GM21447 (cell line): ENCODE data around the gene MRTFB.
"Not testable (repeated sequence)": the region's sequence is repeated elsewhere in the genome, so short reads cannot be mapped to it uniquely, and the experiment has no call there.

Source experiments
- ATAC-seq: cut with Tn5 transposase; IDR thresholded peaks from one replicate; pipeline ENCODE4 v1.9.1; 2021; ENCODE audit not compliant: unreplicated experiment

The MRTFB gene

DNA sequence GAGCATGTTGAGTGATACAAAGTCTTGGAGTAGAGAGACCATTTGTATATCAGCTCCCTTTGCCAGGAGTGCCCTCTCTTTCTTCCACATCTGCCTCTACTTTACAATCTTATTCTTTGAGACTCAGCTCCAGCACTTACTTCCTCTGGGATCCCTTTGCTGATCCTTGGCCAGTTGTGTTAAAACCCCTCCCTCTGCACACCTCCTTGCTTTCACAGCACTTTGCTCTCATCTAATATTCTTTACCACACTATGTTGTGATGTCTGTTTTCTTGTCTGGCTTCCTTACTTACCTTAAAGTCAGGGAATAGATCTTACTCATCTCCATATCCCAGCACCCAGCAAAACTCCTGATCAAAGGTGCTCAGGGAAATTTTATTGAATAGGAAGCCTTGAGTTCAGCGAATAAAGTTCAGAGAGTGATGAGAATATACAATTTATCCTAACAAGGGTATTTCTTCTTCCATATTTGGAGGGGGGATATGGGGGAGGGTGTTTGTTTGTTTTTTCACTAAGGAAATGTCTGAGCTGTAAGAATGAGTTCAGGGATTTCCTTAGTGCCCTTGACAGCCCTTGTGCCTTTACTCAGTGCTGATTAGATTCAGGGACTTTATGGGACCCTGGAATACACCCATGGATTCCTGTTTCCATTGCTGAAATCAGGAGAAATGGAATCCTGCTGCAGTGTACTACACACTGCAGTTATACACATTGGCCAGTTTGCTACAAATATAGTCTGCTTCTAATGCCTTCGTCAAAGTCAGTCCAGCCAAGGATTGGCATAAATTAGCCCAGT, 32.0 kb downstream of the MRTFB start:
- no peak for ATAC-seq

DNA sequence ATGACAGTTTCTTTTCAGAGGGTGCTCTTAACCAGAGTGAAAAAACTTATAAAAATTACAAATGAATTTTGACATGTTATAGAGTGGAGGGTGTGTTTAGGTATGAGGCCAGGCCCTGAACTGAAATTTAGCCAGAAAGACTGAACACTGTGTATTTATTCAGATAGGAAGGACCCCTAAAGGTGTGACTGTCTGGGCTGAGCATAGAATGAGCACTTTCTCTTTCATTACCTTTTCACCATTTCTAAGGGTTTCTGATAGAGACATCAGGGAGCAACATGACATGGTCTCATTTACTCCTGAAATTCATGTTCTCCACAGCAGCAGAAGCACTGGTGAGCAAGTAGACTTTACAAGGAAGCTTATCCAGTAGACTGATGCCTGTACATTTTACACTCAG, 32.9 kb downstream of the MRTFB start:
- no peak for ATAC-seq

DNA sequence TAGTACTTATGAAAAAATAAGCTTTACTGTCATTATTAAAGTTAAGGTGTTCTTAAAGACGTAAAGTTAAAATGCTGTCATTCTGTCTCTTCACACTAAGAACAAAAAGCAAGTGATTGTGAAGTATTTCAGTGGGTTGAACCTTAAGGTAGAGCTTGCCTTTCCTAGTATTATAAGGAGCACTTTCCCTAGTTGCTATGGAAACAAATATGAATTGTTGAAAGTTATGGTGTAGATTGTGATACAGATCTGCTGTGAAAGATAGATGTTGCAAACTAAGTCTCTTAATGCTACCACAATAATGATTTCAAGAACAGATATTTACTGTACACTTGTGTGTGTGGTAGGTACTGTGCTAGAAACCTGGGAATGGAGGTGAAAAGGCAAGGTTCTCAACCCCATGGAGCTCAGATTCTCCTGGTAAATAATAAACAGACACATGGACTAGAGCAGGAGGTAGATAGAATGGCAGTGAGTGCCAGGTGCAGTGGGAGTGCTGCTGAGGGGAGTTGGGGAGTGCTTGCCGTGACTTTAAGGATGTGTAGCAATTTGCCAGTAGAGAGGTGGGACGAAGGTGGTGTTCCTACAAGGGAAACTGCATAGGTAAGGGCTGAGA, 34.7 kb downstream of the MRTFB start:
- no peak for ATAC-seq

DNA sequence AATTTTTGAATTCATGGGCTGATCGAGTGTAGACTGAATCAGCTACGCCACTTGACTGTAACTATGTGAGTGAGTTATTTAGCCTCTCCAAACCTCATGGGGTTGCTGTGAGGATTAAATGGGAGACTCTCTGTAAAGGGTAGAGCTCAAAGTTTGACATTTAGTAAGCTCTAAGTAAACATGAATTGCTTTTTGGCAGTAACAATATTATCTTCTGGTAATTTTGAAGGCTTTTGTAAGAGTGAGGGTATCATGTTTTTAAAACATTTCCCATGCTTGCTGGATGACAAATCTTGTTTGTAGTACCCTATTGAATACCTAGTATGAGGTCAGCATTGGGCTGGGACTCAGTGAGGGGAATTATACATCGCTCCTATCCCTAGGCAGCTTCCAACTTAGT, 35.3 kb downstream of the MRTFB start:
- no peak for ATAC-seq

DNA sequence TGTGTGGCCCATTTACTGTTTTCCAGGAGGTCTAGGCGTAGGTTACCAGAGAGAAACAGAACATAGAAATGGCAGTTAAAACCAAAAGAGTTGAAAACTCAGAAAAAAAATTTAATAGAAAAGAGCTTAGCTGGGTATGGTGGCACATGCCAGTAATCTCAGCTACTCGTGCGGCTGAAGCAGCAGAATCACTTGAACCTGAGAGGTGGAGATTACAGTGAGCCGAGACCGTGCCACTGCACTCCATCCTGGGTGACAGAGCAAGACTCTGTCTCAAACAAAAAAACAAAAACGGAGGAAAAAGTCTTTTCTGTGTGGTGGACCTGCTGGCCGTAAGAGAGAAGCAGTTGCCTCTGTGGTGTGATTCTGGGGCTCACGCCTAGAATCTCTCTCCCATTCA, 35.8 kb downstream of the MRTFB start:
- no peak for ATAC-seq

DNA sequence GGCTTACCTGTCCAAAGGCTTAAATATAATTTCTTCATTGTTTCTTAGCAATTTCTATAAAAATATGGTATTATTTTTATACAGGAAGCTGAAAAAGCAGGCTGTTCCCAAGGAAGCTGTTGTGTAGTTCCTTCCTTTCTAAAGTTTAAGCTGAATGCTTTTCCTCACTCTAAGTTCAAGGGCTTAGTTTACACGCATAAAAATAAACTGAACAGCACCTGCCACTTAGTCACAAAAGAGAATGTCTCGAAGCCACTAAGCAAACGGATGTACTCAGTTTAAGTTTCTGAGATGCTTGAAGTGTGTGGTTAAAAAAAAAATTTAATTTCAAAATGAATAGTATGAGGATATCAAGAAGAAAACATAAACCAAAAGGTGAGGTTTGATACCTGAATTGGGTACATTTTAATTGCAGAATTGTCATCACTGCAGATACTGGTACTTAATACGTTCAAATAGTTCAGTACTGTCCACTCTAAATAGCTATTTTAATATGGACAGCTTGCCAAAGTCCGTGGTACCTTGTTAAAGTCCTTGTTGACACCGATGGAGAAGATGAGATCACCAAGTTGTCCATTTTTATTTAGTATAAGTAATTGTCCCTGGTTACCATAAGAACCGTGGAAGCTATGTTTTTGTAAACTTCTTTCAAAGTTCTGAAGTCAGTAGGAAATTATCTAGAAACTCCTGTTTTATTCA, 38.1 kb downstream of the MRTFB start:
- ATAC-seq, result no peak

DNA sequence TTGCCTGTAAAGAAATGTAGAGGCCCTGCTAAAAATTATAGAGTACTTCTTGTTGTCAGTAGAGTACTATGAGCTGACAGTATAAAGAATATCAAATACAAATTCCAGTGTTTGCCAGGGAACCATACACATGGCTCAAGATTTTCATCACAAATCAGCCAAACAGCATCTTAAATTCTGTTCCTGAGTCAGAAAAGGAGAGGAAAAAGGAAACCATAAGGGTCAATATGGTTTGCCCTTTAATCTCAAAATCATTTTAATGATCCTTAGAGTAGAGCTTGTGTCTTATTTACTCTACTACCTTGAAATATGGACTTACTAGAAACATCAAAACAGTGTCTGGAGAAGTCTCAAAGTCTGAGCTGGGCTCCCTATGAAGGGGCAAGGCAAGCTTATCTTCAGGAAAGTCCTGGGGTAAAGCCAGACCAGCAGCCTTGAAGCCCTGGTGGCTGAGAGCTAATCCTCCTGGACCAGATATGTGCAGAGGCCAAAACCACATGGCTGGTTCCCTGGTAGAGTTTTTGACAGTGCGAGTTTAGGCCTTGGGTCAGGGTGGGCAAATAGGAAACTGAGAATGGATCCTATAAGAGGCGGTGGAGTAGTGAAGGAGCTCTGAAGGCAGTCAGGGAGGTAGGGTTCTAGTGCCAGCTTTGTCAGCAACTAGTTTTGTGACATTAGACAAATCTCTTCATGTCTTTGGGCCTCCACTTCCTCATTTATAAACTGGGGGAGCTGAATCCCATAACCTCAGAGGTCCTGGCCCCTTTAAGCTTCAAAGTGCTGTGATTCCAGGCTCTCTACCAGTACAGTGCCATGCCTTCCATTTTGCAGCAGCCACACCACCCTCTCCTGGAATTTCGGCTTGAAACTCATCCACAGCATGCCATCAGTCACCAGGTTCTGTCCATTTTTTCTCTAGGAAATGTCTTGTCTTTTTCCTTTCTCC, 38.9 kb downstream of the MRTFB start:
- no peak for ATAC-seq

DNA sequence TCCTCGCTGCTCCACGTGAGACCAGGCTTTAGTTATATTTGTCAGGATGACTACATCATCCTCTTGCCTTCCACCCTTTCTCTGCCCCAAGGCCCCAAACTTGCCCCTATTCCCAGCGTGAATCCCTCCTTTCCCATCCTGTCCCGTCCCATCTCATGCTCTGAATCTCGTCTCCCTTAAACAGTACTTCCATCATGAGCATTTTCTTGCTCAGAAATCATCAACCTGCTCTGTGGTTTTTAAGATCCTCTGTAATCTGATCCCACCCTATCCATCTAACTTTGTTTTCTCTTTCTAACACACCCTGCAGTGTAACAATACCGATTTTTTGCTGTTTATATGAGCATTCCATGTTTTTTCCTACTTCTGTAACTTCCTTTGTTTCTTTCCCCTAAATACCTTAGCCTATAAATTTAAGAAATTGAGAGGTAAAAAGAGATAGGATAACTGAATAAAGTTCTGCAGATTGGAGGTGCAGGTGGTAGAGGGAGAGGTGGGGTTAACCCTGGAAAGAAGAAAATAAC, 39.7 kb downstream of the MRTFB start:
- no peak for ATAC-seq

DNA sequence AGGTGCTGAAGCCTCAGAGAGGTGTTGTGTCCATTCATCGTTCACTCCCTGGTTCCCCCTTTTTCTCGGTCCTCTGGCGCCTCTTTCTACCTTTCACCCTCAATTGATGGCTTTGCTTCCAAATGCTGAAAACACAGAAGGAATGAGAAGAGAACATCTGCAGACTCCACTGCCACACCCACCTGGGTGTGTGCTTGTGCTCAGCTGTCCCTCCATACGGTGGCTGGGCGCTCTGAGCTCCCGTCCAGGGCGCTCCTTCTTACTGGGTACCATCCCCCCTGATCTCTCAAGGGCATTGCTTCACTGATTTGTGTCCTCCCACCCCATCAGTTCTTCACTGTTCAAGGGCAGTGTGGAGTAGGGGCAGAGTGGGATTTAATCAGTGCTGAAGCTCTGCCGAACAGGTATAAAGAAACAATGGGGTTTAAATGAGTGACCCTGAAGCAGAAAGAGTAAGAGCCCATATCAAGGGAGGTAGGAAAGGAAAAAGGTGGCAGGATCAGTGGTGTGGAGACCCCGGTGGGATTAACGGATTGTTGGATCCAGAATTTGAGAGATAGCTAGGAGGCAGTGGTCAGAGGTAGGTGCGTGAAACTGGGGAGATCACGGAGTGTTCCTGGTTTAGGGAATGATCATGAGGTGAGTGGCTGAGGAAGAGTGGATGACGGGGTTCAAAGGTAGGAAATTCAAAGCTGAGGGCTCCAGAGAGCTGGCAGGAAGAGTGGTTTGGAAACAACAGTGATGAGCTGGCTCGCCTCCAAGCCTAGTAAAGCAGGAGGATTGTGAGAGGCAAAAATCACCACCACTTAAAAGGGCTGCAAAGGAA, 40.8 kb downstream of the MRTFB start:
- ATAC-seq, result no peak

DNA sequence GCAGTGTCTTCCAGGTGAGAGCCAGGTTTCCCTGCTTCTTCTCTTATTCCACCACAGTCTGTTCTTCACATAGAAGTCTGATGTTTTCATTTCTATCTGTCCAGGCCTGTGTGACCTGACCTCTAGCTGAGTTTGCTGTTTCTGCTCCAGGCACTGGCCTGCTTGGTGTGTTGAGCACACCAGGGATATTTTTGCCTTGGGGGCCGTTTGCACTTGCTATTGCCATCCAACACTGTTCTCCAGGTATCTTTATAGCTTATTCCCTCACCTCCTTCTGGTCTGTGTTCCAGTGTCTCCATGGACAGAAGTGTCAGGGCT, 41.4 kb downstream of the MRTFB start:
- ATAC-seq, result no peak

DNA sequence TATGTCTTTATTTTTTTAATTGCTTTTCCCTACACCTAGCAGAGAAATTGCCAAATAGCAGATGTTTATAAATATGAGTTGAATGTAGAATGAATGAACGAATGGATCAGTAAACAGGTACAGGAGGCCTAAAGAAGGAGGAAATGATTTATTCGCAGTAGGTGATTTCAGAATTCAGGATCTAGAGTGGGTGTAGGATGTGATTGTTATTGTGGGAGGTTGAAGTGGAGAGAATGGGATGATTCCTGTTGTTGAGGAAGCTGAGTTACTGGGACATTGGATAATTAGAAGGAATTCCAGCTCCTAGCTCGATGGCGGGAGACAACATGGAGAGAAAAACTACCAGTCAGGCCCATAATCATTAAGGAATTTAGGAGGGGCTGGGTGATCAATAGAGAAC, 42.2 kb downstream of the MRTFB start:
- ATAC-seq, result no peak

DNA sequence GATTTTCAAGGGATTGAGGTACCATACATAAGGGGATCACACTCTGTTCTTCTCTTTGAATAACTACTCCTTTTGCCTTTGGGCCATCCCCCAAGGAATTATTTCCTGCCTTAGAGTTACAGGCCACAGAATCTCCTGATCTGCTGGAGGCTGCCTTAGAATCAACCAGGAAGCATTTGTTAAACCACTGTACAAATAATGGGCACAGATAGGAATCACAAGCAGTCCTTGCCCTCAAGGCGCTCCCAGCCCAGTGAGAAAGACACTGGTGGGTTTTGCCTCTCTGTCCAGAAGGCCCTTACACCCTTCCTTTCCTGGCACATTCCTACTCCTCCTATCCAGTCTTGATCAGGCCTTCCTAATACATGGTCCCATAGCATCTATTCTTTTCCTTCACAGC, 45.9 kb downstream of the MRTFB start:
- no peak for ATAC-seq

DNA sequence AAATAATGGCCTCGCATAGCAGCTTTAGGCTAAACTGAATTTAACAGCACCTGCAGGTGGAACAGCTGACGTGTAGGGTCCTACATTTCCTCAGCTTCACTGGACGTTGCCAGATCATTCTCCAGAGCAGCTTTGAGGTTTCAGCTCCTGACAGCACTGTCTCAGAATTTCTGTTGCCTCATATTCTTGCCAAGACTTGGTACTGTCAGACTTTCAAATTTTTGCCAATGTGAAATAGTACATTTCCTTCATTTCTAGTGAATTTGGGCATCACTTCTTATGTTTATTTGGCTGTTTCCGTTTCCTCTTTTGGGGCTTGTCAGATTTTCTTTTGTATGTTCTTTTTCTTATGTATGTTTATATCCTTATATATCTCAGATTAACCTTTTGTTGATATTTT, 48.7 kb downstream of the MRTFB start:
- no peak for ATAC-seq

DNA sequence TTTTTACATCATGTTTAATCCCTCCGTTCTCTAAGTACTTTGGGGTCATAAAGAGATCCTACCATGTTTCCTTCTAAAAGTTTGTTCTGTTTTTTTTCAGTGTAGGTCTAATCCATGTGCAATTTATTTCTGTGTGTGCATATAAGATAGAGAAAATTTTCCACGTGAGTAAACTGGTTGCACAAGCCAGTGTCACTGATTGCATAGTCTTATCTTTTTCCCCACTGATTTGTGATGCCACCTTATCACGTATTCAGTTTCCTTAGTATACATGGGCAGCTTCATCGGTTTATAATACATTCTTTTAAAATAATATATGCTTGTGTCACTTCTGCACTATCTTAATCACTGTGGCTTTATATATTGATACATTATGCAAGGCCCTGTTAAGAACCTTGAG, 49.2 kb downstream of the MRTFB start:
- no peak for ATAC-seq

DNA sequence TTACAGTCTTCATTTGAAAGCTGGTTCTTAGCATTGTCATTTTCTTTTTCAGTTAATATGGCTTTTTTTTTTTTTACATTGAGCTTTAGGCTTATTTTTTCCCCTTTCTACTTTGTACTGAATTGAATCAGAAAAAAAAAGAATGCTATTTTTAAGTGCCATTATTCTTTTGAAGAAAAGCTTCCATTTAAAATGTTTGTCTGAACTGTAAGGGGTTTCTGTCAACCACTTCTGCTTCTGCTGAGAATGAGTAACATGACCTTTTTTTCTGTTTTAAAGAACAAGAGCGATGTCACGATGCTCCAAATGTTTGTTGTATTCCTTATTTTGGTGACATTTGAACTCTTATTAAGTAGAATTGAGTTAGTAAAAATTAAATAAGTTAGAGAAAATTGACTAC, 50.0 kb downstream of the MRTFB start:
- no peak for ATAC-seq

DNA sequence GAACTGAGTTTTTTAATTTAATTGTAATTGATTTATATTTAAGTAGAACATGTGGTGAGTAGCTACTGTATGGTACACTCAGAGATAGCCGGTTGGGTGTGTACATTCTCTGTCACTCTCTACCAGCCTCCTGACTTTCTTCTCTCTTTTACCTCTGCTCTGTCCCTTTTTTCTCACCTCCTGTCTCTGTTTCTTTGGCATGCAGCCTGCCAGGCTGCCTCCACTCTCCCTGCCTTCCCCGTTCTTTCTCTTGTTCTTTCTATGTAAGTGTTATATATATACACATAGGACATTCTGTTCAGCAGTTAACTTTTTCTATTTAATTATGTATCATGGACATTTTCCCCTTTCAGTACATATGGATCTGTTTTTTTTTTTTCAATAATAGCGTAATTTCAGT, 50.8 kb downstream of the MRTFB start:
- ATAC-seq, result no peak

DNA sequence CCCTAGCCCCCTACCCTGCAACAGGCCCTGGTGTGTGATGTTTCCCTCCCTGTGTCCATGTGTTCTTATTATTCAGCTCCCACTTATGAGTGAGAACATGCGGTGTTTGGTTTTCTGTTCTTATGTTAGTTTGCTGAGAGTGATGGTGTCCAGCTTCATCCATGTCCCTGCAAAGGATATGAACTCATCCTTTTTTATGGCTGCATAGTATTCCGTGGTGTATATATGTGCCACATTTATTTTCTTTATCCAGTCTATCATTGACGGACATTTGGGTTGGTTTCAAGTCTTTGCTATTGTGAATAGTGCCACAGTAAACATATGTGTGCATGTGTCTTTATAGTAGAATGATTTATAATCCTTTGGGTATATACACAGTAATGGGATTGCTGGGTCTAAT, 51.3 kb downstream of the MRTFB start:
- ATAC-seq, result not testable (repeated sequence)

DNA sequence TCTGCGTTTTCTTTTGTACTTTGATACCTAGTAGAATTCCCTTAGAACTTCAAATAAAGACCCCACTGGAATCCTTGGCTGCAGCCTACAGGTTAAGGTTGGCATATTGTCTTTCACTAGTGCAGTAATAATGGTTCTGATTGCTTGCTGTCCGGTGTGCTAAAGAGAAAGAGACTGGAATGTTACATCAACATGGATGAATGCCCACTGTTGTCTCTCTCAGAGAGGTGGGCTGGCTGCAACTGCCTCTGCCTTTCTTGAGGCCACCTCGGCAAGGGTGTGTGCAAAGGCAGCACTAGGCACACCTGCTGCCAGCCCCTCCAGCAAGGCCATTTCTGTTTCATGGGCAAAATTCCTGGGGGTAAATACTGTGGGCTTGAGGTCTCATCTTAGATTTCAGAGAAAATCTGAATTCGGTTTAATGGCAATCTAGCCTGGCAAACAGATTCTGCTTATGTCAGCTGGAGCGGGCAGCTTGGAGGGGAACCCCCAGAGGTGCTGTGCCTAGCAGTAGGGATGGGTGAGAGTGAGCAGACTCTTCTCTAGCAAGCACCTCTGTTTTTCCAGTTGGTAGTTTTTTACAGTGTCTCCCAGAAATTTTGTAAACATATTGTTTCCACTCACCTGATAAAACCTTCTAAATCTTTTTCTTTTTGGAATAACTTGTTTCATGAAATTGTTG, 54.0 kb downstream of the MRTFB start:
- no peak for ATAC-seq

DNA sequence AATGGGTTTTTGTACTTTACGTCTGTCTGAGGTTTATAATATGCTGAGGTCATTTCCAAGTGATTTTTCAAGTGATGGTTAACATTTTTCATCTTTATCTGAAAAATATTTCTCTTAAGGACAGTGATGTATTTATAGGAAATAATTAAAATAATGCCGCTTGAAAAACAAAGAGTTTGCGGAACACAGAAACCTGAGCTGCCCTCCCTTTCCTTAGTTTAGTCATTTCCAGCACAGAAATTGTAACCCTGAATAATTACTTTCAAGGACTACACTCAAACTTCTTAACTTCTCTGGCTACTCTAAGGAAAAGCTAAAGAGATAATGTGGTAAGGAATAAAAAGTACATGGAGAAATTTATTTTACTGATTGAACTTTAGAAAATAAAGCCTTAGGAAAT, 54.6 kb downstream of the MRTFB start:
- ATAC-seq, result no peak

DNA sequence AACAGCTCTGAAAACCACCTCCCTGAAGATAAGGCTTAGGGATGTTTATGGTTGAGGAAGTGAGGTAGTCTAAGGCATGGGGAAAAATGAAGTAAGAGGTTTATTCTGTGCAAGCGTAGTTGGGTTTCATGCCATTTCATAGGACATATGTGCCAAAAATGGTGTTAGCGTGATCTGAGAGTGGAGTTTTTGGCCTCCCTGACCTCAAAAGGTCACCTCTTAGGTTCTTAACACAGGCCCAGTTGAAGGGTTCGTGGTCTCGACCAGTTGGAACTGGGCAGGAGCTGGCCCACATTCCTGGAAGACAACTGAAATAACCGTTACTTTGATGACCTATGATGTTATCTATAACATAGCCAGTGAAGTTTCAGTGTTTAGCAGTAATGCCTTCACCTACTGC, 57.0 kb downstream of the MRTFB start:
- no peak for ATAC-seq
